ENCODE measurements around the gene PLCB4. TPM values are rescaled to one million over a fixed set of nuclear protein-coding genes. Genes with fewer than 3 reads are reported as not detected.

Gene PLCB4
- total RNA-seq, 4 donors from 2014 or later = 3.5 to 30.5 (median 17.5) TPM

- no peak for DNase-seq
- no peaks in the 10 kb centered on the region for H3K4me1 ChIP-seq
- TF ChIP-seq POLR2A (IDR thresholded peaks at IDR 0.05) = no peak
- TF ChIP-seq, protein P1, sequence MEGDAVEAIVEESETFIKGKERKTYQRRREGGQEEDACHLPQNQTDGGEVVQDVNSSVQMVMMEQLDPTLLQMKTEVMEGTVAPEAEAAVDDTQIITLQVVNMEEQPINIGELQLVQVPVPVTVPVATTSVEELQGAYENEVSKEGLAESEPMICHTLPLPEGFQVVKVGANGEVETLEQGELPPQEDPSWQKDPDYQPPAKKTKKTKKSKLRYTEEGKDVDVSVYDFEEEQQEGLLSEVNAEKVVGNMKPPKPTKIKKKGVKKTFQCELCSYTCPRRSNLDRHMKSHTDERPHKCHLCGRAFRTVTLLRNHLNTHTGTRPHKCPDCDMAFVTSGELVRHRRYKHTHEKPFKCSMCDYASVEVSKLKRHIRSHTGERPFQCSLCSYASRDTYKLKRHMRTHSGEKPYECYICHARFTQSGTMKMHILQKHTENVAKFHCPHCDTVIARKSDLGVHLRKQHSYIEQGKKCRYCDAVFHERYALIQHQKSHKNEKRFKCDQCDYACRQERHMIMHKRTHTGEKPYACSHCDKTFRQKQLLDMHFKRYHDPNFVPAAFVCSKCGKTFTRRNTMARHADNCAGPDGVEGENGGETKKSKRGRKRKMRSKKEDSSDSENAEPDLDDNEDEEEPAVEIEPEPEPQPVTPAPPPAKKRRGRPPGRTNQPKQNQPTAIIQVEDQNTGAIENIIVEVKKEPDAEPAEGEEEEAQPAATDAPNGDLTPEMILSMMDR (IDR thresholded peaks at IDR 0.05) = no peak
- H3K4me3 ChIP-seq = no peak overlapping the region
- H3K36me3 ChIP-seq = no peaks in the 10 kb centered on the region
- no peaks in the 10 kb centered on the region for H3K9me3 ChIP-seq
- H3K27me3 ChIP-seq = no peaks in the 10 kb centered on the region
- H3K27ac ChIP-seq = no peak overlapping the region
Observed at GRCh38 chr20:9500121-9500520, 431.2 kb downstream of the PLCB4 start.

GRCh38 chr20:9501473-9501872, 432.6 kb downstream of the PLCB4 start:
- DNase-seq = no peak
- Histone ChIP-seq H3K9me3 (no peaks in the 10 kb centered on the region), H3K27ac (no peak overlapping the region), H3K36me3 (no peaks in the 10 kb centered on the region), H3K27me3 (no peaks in the 10 kb centered on the region), H3K4me1 (no peaks in the 10 kb centered on the region), H3K4me3 (no peak overlapping the region)
- TF ChIP-seq, protein P1 (IDR thresholded peaks at IDR 0.05) = no peak
- no peak for TF ChIP-seq POLR2A (IDR thresholded peaks at IDR 0.05)

GRCh38 chr20:9503526-9504245, 434.8 kb downstream of the PLCB4 start:
- Histone ChIP-seq H3K4me3 (no peak overlapping the region), H3K4me1 (no peaks in the 10 kb centered on the region), H3K9me3 (no peaks in the 10 kb centered on the region), H3K27me3 (peaks cover 0 to 9% of the 10 kb centered on the region in 2 donors), H3K36me3 (no peaks in the 10 kb centered on the region), H3K27ac (no peak overlapping the region)
- TF ChIP-seq, protein P1 (IDR thresholded peaks at IDR 0.05) = no peak
- no peak for TF ChIP-seq POLR2A (IDR thresholded peaks at IDR 0.05)
- DNase-seq = no peak

DNA sequence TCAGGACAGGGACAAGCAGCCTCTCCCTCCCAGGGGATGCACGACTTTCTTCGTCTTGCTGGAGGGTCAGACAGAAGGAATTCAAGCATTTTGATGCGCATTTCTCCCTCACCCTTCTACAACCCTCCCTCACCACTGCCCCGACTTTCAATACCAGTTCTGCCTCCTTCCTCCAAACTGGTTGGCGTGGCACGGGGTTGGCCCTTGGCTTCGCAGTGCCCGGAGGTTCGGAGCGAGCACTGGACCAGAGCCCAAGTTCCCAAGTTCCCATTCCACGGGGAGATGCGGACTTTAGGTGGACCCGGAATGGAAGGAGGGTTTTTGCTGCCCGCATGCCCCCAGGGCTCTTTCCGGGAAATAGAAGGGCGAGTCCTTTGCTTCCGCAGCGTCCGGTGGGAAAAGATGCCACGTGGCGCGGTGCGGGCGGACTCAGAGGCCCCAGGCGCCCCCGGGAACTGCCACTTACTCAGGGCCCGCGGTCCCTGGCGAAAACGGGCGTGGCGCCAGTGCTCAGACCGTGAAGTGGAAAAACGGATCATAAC, 437.5 kb downstream of the PLCB4 start:
- TF ChIP-seq, protein P1 (IDR thresholded peaks at IDR 0.05) = no peak
- TF ChIP-seq POLR2A (IDR thresholded peaks at IDR 0.05) = no peak
- DNase-seq = no peak
- Histone ChIP-seq H3K36me3 (no peaks in the 10 kb centered on the region), H3K9me3 (no peaks in the 10 kb centered on the region), H3K27ac (no peak overlapping the region), H3K4me3 (no peak overlapping the region), H3K4me1 (no peaks in the 10 kb centered on the region), H3K27me3 (peaks cover 0 to 17% of the 10 kb centered on the region in 2 donors)

- no peak overlapping the region for H3K27ac ChIP-seq
- H3K9me3 ChIP-seq = no peaks in the 10 kb centered on the region
- TF ChIP-seq POLR2A (IDR thresholded peaks at IDR 0.05) = no peak
- TF ChIP-seq, protein P1 (IDR thresholded peaks at IDR 0.05) = no peak
- no peaks in the 10 kb centered on the region for H3K4me1 ChIP-seq
- H3K36me3 ChIP-seq = no peaks in the 10 kb centered on the region
- peaks cover 0 to 17% of the 10 kb centered on the region in 2 donors for H3K27me3 ChIP-seq
- no peak overlapping the region for H3K4me3 ChIP-seq
- no peak for DNase-seq
Observed at GRCh38 chr20:9506964-9507369, 438.1 kb downstream of the PLCB4 start.
